Astrocyte (in vitro differentiated cells and primary cell): ENCODE data around the gene PRR5. TPM values are rescaled to one million over a fixed set of nuclear protein-coding genes. Genes with fewer than 3 reads are reported as not detected.

Experiments used
- DNase-seq: peaks from one replicate; pipeline ENCODE4 v3.0.0-alpha.2; 2010; ENCODE audit warnings: low read depth
- FAIRE-seq: peaks from 2 replicates; lab custom pipeline; 2011; peaks lifted over from hg19 to GRCh38; lab: Jason Lieb, UNC
- H2AFZ ChIP-seq: 2 replicates; pipeline ENCODE4 v1.6.0; 2012; ENCODE audit warnings: low read depth, low read length, inconsistent platforms
- H3K27ac ChIP-seq: 2 replicates; pipeline ENCODE4 v1.5.1; 2011; ENCODE audit warnings: low read depth, low read length, inconsistent platforms
- H3K27me3 ChIP-seq: 2 replicates; pipeline ENCODE4 v1.6.0; 2011; ENCODE audit warnings: low read length, inconsistent platforms; ENCODE audit not compliant: insufficient read depth
- H3K36me3 ChIP-seq: 2 replicates; pipeline ENCODE4 v1.5.1; 2011; ENCODE audit warnings: low read length, inconsistent platforms; ENCODE audit not compliant: insufficient read depth
- H3K4me1 ChIP-seq: 2 replicates; pipeline ENCODE4 v1.5.1; 2011; ENCODE audit warnings: low read length, inconsistent platforms; ENCODE audit not compliant: insufficient read depth
- H3K4me2 ChIP-seq: 2 replicates; pipeline ENCODE4 v1.6.0; 2012; ENCODE audit warnings: low read length, inconsistent platforms
- H3K4me3 ChIP-seq: 2 replicates; pipeline ENCODE4 v1.5.1; 2011; ENCODE audit warnings: low read depth, mild to moderate bottlenecking, low read length, inconsistent platforms; ENCODE audit not compliant: insufficient read depth
- H3K79me2 ChIP-seq: 2 replicates; pipeline ENCODE4 v1.6.0; 2012; ENCODE audit warnings: mild to moderate bottlenecking, low read length, inconsistent platforms; ENCODE audit not compliant: insufficient read depth
- H3K9ac ChIP-seq: 2 replicates; pipeline ENCODE4 v1.6.0; 2012; ENCODE audit warnings: mild to moderate bottlenecking, low read length, inconsistent platforms
- H3K9me3 ChIP-seq: 2 replicates; pipeline ENCODE4 v1.5.1; 2012; ENCODE audit warnings: low read depth, mild to moderate bottlenecking, low read length, inconsistent platforms; ENCODE audit not compliant: insufficient read depth
- H4K20me1 ChIP-seq: 2 replicates; pipeline ENCODE4 v1.6.0; 2012; ENCODE audit warnings: low read length, inconsistent platforms; ENCODE audit not compliant: insufficient read depth
- H3K27ac Mint-ChIP-seq: one replicate; pipeline ENCODE4 v1.8.0; 2021; ENCODE audit warnings: mild to moderate bottlenecking, mixed read lengths; ENCODE audit not compliant: unreplicated experiment
- H3K27me3 Mint-ChIP-seq: one replicate; pipeline ENCODE4 v1.8.0; 2021; ENCODE audit warnings: low read depth, mixed read lengths; ENCODE audit not compliant: unreplicated experiment
- H3K36me3 Mint-ChIP-seq: one replicate; pipeline ENCODE4 v1.8.0; 2021; ENCODE audit warnings: low read depth, mixed read lengths; ENCODE audit not compliant: unreplicated experiment
- H3K4me1 Mint-ChIP-seq: one replicate; pipeline ENCODE4 v1.8.0; 2021; ENCODE audit warnings: low read depth, mixed read lengths; ENCODE audit not compliant: unreplicated experiment
- H3K4me3 Mint-ChIP-seq: one replicate; pipeline ENCODE4 v1.8.0; 2021; ENCODE audit warnings: mild to moderate bottlenecking, moderate library complexity, mixed read lengths; ENCODE audit not compliant: unreplicated experiment
- H3K9me3 Mint-ChIP-seq: one replicate; pipeline ENCODE4 v1.8.0; 2021; ENCODE audit warnings: mild to moderate bottlenecking, mixed read lengths; ENCODE audit not compliant: unreplicated experiment
- EZH2 ChIP-seq: IDR thresholded peaks from 2 replicates; pipeline ENCODE4 v1.6.1; 2012; ENCODE audit warnings: mild to moderate bottlenecking, low read length, inconsistent platforms; ENCODE audit not compliant: insufficient read depth
- total RNA-seq: library from RNA; stranded (reverse); gene quantifications from 2 replicates; pipeline ENCODE4 v1.2.1, GENCODE V29; 2021
- TF ChIP-seq, protein P1 (sequence below): IDR thresholded peaks from 2 replicates; pipeline ENCODE4 v1.5.1; 2011; ENCODE audit warnings: low read depth, mild to moderate bottlenecking, inconsistent platforms, low read length, moderate library complexity; ENCODE audit not compliant: insufficient read depth

Gene PRR5
- total RNA-seq, 1 donor from 2014 or later, result 23.6 TPM

DNA sequence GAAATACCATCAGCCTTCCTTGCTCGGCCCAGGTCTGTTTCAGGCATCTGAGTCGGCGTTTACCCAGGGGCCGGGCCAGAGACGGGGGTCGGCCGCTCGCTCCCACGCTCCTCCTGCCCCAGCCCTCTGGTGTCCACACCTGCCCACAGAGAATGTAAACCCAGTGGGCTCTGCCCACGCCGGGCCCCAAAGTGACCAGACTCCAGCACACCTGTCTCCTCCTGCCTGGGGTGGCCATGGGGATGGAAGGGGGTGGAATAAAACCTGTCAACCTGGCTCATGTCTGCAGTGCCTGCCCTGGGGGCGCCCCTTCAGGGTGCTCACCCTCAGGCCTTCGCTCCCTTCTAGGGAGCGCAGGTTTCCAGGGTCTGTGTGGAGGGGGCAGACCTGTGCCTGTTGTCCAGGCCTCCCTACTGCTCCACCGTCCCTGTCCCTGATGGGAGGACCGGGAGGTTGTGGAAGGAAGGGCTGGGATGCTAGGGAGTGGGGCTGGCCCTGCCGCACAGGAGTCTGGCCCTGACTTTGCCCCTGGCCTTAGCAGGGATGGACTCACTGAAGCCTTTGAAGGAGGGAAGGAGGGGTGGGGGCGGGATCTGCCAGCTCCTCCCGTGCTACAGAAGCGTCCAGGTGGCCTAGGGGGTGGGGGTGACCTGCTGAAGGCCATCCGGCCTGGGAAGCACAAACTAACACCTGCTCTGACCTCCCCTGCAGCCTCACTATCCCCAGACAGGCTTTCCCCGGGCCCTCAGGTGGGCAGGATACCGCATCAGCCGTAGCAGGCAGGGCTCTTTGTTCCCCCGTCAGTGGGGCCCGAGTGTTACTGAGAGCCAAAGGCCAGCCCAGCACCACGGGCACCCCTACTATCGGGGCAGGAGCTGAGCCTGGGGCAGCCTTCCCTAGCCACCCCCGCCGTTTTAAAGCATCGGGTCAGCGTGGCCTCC, 35.7 kb downstream of the PRR5 start:
- H3K9me3 ChIP-seq, result no peaks in the 10 kb centered on the region
- no peaks in the 10 kb centered on the region for H3K27me3 ChIP-seq
- no peaks in the 10 kb centered on the region for H3K79me2 ChIP-seq
- H3K4me2 ChIP-seq, result no peak overlapping the region
- H3K4me1 ChIP-seq, result peaks cover 16% of the 10 kb centered on the region
- no peaks in the 10 kb centered on the region for H3K36me3 ChIP-seq
- H4K20me1 ChIP-seq, result peaks cover 5% of the 10 kb centered on the region
- H3K27ac Mint-ChIP-seq, result no peak overlapping the region
- peaks cover 3% of the 10 kb centered on the region for H3K27me3 Mint-ChIP-seq
- DNase-seq (no peak), FAIRE-seq (no peak)
- H2AFZ ChIP-seq, result no peak overlapping the region
- no peaks in the 10 kb centered on the region for H3K9me3 Mint-ChIP-seq
- TF ChIP-seq, protein P1, sequence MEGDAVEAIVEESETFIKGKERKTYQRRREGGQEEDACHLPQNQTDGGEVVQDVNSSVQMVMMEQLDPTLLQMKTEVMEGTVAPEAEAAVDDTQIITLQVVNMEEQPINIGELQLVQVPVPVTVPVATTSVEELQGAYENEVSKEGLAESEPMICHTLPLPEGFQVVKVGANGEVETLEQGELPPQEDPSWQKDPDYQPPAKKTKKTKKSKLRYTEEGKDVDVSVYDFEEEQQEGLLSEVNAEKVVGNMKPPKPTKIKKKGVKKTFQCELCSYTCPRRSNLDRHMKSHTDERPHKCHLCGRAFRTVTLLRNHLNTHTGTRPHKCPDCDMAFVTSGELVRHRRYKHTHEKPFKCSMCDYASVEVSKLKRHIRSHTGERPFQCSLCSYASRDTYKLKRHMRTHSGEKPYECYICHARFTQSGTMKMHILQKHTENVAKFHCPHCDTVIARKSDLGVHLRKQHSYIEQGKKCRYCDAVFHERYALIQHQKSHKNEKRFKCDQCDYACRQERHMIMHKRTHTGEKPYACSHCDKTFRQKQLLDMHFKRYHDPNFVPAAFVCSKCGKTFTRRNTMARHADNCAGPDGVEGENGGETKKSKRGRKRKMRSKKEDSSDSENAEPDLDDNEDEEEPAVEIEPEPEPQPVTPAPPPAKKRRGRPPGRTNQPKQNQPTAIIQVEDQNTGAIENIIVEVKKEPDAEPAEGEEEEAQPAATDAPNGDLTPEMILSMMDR, result no peak
- no peak for TF ChIP-seq EZH2
- no peaks in the 10 kb centered on the region for H3K36me3 Mint-ChIP-seq
- H3K4me1 Mint-ChIP-seq, result peaks cover 7% of the 10 kb centered on the region
- no peak overlapping the region for H3K27ac ChIP-seq
- H3K4me3 Mint-ChIP-seq, result no peak overlapping the region
- no peak overlapping the region for H3K9ac ChIP-seq
- no peak overlapping the region for H3K4me3 ChIP-seq

DNA sequence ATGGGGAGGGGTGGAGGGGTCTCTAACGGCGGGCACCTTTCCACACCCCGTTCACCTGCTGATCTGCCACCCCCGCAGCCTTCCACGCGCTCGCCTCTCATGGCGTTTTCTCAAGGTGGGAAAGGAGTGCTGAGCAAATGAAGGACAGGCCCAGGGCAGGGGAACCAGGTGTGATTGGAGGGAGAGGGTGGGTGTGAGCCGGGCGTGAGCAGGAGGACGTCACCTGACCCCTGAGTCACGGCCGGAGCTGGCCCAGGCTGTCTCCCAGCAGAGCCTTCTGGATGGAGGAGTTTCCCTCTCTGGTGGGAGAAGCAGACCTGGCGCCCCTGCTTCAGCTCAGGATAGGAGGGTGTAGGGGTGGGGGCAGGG, 36.3 kb downstream of the PRR5 start:
- FAIRE-seq, result no peak

More for the DNA sequence above, 36.3 kb downstream of the PRR5 start:
- Histone ChIP-seq H3K36me3 (no peaks in the 10 kb centered on the region), H3K4me1 (peaks cover 16% of the 10 kb centered on the region), H3K4me2 (no peak overlapping the region), H3K79me2 (no peaks in the 10 kb centered on the region), H2AFZ (no peak overlapping the region), H3K9me3 (no peaks in the 10 kb centered on the region), H4K20me1 (peaks cover 5% of the 10 kb centered on the region), H3K4me3 (no peak overlapping the region), H3K27me3 (no peaks in the 10 kb centered on the region), H3K27ac (no peak overlapping the region), H3K9ac (no peak overlapping the region)
- no peak overlapping the region for H3K4me3 Mint-ChIP-seq
- TF ChIP-seq EZH2, result no peak
- TF ChIP-seq, protein P1, result no peak
- no peak overlapping the region for H3K27ac Mint-ChIP-seq
- H3K9me3 Mint-ChIP-seq, result no peaks in the 10 kb centered on the region
- H3K4me1 Mint-ChIP-seq, result peaks cover 7% of the 10 kb centered on the region
- no peaks in the 10 kb centered on the region for H3K36me3 Mint-ChIP-seq
- no peak for DNase-seq
- H3K27me3 Mint-ChIP-seq, result peaks cover 7% of the 10 kb centered on the region
